IMR-90 (cell line): ENCODE results near the gene PRDM1. TPM values are rescaled to one million over a fixed set of nuclear protein-coding genes. Genes with fewer than 3 reads are reported as not detected.

ENCODE experiments used
- ATAC-seq: fragments of 200-7000 bp; cut with Tn5 transposase; 2 replicates; pipeline ENCODE4 v1.9.1; 2020; ENCODE audit warnings: low read depth, mild to moderate bottlenecking, moderate library complexity
- BruUV-seq: library from RNA; stranded (reverse); fragments of 400-500 nt; replicated peaks from 2 replicates; lab custom pipeline; 2021; lab: Mats Ljungman, UMichigan
- CTCF ChIA-PET: fragments of 300-600 bp; formaldehyde crosslinking; extraction: SDS; loops from one replicate; lab custom pipeline; 2021; ENCODE audit warnings: antibody characterized with exemption; lab: Yijun Ruan, JAX
- POLR2A ChIA-PET: fragments of 300-600 bp; sonication (Branson Sonifier 250); formaldehyde crosslinking; loops from one replicate; lab custom pipeline; 2022; ENCODE audit warnings: antibody characterized with exemption; ENCODE audit not compliant: unreplicated experiment; lab: Charles Lee
- DNase-seq: peaks from one replicate; pipeline ENCODE4 v3.0.0; 2013
- H2AFZ ChIP-seq: replicated peaks from 2 replicates; pipeline ENCODE3; 2013; ENCODE audit warnings: low read length, mild to moderate bottlenecking; ENCODE audit not compliant: poor library complexity
- H2AK5ac ChIP-seq: 2 replicates; pipeline ENCODE4 v1.6.1; 2013; ENCODE audit warnings: low read depth, low read length, inconsistent platforms
- H2AK9ac ChIP-seq: replicated peaks from 2 replicates; pipeline ENCODE3; 2013; ENCODE audit warnings: mild to moderate bottlenecking, low read depth, low read length, moderate library complexity; ENCODE audit not compliant: poor library complexity
- H2BK120ac ChIP-seq: 2 replicates; pipeline ENCODE4 v1.6.1; 2013; ENCODE audit warnings: low read depth, low read length, inconsistent platforms
- H2BK15ac ChIP-seq: 3 replicates; pipeline ENCODE4 v1.6.1; 2013; ENCODE audit warnings: low read depth, low read length, inconsistent platforms
- H2BK20ac ChIP-seq: 2 replicates; pipeline ENCODE4 v1.6.1; 2013; ENCODE audit warnings: low read depth, mild to moderate bottlenecking, inconsistent platforms, low read length, moderate library complexity
- H2BK5ac ChIP-seq: 2 replicates; pipeline ENCODE4 v1.6.1; 2013; ENCODE audit warnings: mild to moderate bottlenecking, low read depth, low read length, inconsistent platforms; ENCODE audit not compliant: poor library complexity, severe bottlenecking
- H3K14ac ChIP-seq: replicated peaks from 2 replicates; pipeline ENCODE4 v1.6.1; 2013; ENCODE audit warnings: low read depth, low read length, inconsistent platforms
- H3K18ac ChIP-seq: 2 replicates; pipeline ENCODE4 v1.6.1; 2013; ENCODE audit warnings: low read depth, low read length, control low read depth
- H3K23ac ChIP-seq: 2 replicates; pipeline ENCODE4 v1.6.1; 2013; ENCODE audit warnings: low read depth, low read length, inconsistent platforms
- H3K27ac ChIP-seq: 2 replicates; pipeline ENCODE4 v1.5.1; 2013; ENCODE audit warnings: mild to moderate bottlenecking, control low read depth, low read length; ENCODE audit not compliant: insufficient read depth
- H3K27me3 ChIP-seq: 2 replicates; pipeline ENCODE4 v1.6.1; 2013; ENCODE audit warnings: low read length; ENCODE audit not compliant: control insufficient read depth, insufficient read depth
- H3K36me3 ChIP-seq: 2 replicates; pipeline ENCODE4 v1.6.1; 2013; ENCODE audit warnings: low read length, mixed read lengths; ENCODE audit not compliant: control insufficient read depth, insufficient read depth
- H3K4ac ChIP-seq: 2 replicates; pipeline ENCODE4 v1.6.1; 2013; ENCODE audit warnings: low read depth, low read length, inconsistent platforms
- H3K4me1 ChIP-seq: 2 replicates; pipeline ENCODE4 v1.6.1; 2013; ENCODE audit warnings: low read length, mixed read lengths; ENCODE audit not compliant: control insufficient read depth, insufficient read depth
- H3K4me2 ChIP-seq: 2 replicates; pipeline ENCODE4 v1.6.1; 2013; ENCODE audit warnings: low read depth, mild to moderate bottlenecking, control low read depth, low read length, moderate library complexity
- H3K4me3 ChIP-seq: 2 replicates; pipeline ENCODE4 v1.5.1; 2013; ENCODE audit warnings: low read depth, mild to moderate bottlenecking, control low read depth, low read length, moderate library complexity; ENCODE audit not compliant: insufficient read depth
- H3K56ac ChIP-seq: 2 replicates; pipeline ENCODE4 v1.6.1; 2013; ENCODE audit warnings: low read length, inconsistent platforms; ENCODE audit not compliant: insufficient read depth; ENCODE audit errors: extremely low read depth
- H3K79me1 ChIP-seq, 2 experiments: 2 replicates each; pipeline ENCODE4 v1.6.1; 2013; ENCODE audit warnings: low read length in 2 of 2, inconsistent platforms in 1 of 2, low read depth in 1 of 2
- H3K9ac ChIP-seq: 2 replicates; pipeline ENCODE4 v1.6.1; 2013; ENCODE audit warnings: low read depth, low read length, control low read depth
- H3K9me1 ChIP-seq: 2 replicates; pipeline ENCODE4 v1.6.1; 2013; ENCODE audit warnings: low read length, inconsistent platforms; ENCODE audit not compliant: insufficient read depth
- H3K9me3 ChIP-seq: 2 replicates; pipeline ENCODE4 v1.6.1; 2013; ENCODE audit warnings: low read length; ENCODE audit not compliant: control insufficient read depth, insufficient read depth
- H4K20me1 ChIP-seq: 2 replicates; pipeline ENCODE4 v1.6.1; 2013; ENCODE audit warnings: low read length, inconsistent platforms; ENCODE audit not compliant: insufficient read depth
- H4K5ac ChIP-seq: 2 replicates; pipeline ENCODE4 v1.6.1; 2013; ENCODE audit warnings: mild to moderate bottlenecking, low read depth, low read length, control low read depth
- H4K8ac ChIP-seq, 2 experiments: 2 replicates each; pipeline ENCODE4 v1.6.1; 2013; ENCODE audit warnings: low read depth in 2 of 2, low read length in 2 of 2, control low read depth in 1 of 2, inconsistent platforms in 1 of 2
- H4K91ac ChIP-seq: 2 replicates; pipeline ENCODE4 v1.6.1; 2013; ENCODE audit warnings: low read depth, low read length, inconsistent platforms; ENCODE audit not compliant: insufficient read depth
- MXI1 ChIP-seq: IDR thresholded peaks from 2 replicates; pipeline ENCODE4 v1.6.1; 2012; ENCODE audit warnings: low read depth, mild to moderate bottlenecking, low read length, moderate library complexity, borderline replicate concordance
- POLR2A ChIP-seq: IDR thresholded peaks from 2 replicates; pipeline ENCODE4 v1.6.1; 2012; ENCODE audit warnings: mild to moderate bottlenecking, low read depth, low read length
- SMC3 ChIP-seq: fragments of 150-350 bp; IDR thresholded peaks from 2 replicates; pipeline ENCODE4 v1.6.1; 2016; ENCODE audit warnings: low read depth, mild to moderate bottlenecking, antibody characterized with exemption, low read length, moderate library complexity
- WGBS, 2 experiments: methylation state at CpG; one replicate each; pipeline versions ENCODE4 v1.1.5 to v1.1.7; 2013; ENCODE audit warnings: missing lambda C conversion rate in 2 of 2; ENCODE audit not compliant: insufficient read length in 1 of 2; ENCODE audit errors: extremely low coverage in 2 of 2; 5-methylcytosine and 5-hydroxymethylcytosine counted together
- dilution Hi-C: fragments of 300-500 bp; cut with HindIII; formaldehyde crosslinking; loops from one replicate; pipeline ENCODE4 v1.14.3; 2018; ENCODE audit warnings: low sequenced_read_pairs; ENCODE audit not compliant: unreplicated experiment
- in situ Hi-C: fragments of 300-500 bp; cut with MboI; formaldehyde crosslinking; loops from 3 replicates; pipeline ENCODE4 v1.14.3; 2019; ENCODE audit warnings: low sequenced_read_pairs, inconsistent platforms, mixed read lengths
- intact Hi-C: fragments of 100-400 bp; cut with micrococcal nuclease; formaldehyde crosslinking; loops from 2 replicates; pipeline ENCODE4 v1.10.0; 2022
- polyA plus RNA-seq, 3 experiments: library from polyadenylated mRNA; depleted of rRNA; stranded (reverse); fragments of >200 nt; gene quantifications; 2 replicates each; pipeline ENCODE4 v1.2.3, GENCODE V29; 2012; ENCODE audit warnings: low replicate concordance in 1 of 3
- total RNA-seq: library from RNA; depleted of rRNA; stranded (reverse); fragments of >200 nt; gene quantifications from 2 replicates; pipeline ENCODE4 v1.2.3, GENCODE V29; 2012
- TF ChIP-seq, protein P1 (sequence below): fragments of 150-350 bp; IDR thresholded peaks from 2 replicates; pipeline ENCODE4 v1.6.1; 2016; ENCODE audit warnings: low read depth, mild to moderate bottlenecking, low read length, moderate library complexity, borderline replicate concordance
- TF ChIP-seq, protein P2 (sequence below): fragments of 150-350 bp; IDR thresholded peaks from 2 replicates; pipeline ENCODE4 v1.6.1; 2017; ENCODE audit warnings: mild to moderate bottlenecking, antibody characterized with exemption, low read length, low read depth

The PRDM1 gene
- total and polyA plus RNA-seq, 2 of the 4 experiments (the other 2 are of a cell fraction): 2.3 to 3.0 TPM

DNA sequence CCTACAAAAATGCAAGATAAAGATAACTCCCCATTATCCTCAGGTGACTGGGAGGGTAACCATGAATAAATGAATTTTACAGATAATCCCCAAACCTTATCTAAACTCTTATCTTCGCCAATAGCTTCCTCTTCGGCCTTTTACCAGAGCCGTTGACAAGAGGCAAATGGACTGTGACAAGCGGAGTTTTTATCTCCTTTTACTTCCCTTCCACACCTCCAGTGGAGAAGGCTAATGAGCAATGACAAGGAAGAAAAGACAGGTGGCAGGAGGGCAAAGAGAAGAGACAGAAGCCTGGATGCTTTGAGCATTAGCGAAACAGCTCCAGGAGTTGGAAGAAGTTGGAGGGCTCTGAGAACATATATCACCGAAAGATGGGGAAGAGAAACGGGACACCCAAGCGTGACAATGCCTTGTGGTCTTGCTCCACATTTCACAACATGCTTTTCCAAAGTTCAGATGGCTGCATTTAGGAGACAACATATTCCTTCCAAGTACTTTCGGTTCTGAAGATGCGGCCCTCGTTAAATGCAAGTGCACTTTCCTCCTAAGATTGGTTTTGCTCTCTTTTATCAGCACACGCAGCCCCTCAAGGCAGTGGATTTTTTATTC, 69.2 kb downstream of the PRDM1 start:
- Histone ChIP-seq H3K36me3 (no peaks in the 10 kb centered on the region), H3K9me1 (peaks cover 21% of the 10 kb centered on the region), H3K4me3 (no peak overlapping the region), H2AK5ac (no peak overlapping the region), H4K8ac (no peak overlapping the region), H2BK15ac (no peak overlapping the region), H3K4me1 (peaks cover 14% of the 10 kb centered on the region), H3K9me3 (no peaks in the 10 kb centered on the region), H3K56ac (no peak overlapping the region), H2AK9ac (no peak overlapping the region), H3K23ac (no peak overlapping the region), H3K9ac (no peak overlapping the region), H3K79me1 (no peaks in the 10 kb centered on the region), H4K5ac (no peak overlapping the region), H4K91ac (no peak overlapping the region), H2BK5ac (no peak overlapping the region), H3K18ac (no peak overlapping the region), H4K20me1 (no peaks in the 10 kb centered on the region), H3K27me3 (no peaks in the 10 kb centered on the region), H3K4ac (no peak overlapping the region), H3K14ac (no peak overlapping the region), H2BK20ac (no peak overlapping the region), H3K27ac (no peak overlapping the region), H2AFZ (no peak overlapping the region), H2BK120ac (no peak overlapping the region), H3K4me2 (no peak overlapping the region)
- no TSS peak for BruUV-seq
- intact Hi-C loops (no loop called here), in situ Hi-C loops (no loop called here), dilution Hi-C loops (no loop called here)
- ChIA-PET POLR2A (no interaction called here), CTCF (no interaction called here)
- WGBS, 2 experiments: no CpG with 5 or more reads among the region's 12 CpGs
- DNase-seq (no peak), ATAC-seq (no peak)
- TF ChIP-seq, protein P1, sequence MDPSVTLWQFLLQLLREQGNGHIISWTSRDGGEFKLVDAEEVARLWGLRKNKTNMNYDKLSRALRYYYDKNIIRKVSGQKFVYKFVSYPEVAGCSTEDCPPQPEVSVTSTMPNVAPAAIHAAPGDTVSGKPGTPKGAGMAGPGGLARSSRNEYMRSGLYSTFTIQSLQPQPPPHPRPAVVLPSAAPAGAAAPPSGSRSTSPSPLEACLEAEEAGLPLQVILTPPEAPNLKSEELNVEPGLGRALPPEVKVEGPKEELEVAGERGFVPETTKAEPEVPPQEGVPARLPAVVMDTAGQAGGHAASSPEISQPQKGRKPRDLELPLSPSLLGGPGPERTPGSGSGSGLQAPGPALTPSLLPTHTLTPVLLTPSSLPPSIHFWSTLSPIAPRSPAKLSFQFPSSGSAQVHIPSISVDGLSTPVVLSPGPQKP: no peak
- TF ChIP-seq SMC3: no peak
- no peak for TF ChIP-seq POLR2A
- TF ChIP-seq, protein P2, sequence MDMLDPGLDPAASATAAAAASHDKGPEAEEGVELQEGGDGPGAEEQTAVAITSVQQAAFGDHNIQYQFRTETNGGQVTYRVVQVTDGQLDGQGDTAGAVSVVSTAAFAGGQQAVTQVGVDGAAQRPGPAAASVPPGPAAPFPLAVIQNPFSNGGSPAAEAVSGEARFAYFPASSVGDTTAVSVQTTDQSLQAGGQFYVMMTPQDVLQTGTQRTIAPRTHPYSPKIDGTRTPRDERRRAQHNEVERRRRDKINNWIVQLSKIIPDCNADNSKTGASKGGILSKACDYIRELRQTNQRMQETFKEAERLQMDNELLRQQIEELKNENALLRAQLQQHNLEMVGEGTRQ: no peak
- no peak for TF ChIP-seq MXI1
